ENCODE results near the gene CD200.

DNA sequence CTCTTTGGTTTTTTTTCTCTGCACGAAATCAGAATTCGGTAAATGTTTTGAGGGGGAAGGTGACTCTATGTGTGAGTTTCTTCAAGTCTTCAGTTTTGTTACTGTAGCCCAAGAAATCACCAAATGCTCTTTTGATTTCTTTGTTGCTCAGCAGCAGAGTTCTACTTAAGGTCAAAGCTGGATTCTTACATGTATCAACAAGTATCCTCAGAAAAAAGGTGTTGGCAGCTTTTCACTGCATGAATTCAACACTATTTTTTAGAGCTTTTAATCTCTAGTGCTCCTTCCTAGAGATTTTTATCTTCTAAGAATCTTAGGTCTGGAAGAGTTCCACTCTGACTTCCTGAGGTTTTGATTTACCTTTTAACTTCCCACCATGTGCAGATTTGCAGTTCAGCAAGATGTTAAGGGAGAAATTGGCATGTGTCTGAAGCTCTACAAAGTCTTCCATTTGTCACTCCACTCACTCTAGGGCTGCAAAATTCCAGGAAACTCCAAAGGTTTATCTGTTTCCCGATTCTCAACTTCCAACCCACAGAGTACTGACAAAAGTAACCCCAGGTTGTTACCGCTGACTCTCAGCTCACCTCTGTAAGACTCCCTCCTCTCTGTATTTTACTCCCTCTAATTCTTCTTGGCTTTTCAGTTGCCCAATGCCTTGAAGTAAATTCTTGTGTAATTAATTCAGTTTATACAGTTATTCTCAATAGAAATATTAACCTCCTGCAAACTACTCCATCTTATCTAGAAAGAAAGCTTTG lies 13.3 kb upstream of the CD200 start:
- TF ChIP-seq, protein P1, sequence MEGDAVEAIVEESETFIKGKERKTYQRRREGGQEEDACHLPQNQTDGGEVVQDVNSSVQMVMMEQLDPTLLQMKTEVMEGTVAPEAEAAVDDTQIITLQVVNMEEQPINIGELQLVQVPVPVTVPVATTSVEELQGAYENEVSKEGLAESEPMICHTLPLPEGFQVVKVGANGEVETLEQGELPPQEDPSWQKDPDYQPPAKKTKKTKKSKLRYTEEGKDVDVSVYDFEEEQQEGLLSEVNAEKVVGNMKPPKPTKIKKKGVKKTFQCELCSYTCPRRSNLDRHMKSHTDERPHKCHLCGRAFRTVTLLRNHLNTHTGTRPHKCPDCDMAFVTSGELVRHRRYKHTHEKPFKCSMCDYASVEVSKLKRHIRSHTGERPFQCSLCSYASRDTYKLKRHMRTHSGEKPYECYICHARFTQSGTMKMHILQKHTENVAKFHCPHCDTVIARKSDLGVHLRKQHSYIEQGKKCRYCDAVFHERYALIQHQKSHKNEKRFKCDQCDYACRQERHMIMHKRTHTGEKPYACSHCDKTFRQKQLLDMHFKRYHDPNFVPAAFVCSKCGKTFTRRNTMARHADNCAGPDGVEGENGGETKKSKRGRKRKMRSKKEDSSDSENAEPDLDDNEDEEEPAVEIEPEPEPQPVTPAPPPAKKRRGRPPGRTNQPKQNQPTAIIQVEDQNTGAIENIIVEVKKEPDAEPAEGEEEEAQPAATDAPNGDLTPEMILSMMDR (conservative IDR thresholded peaks at IDR 0.05; ENCODE audit: low read depth, low read length), result no peak
- TF ChIP-seq EZH2phosphoT487 (IDR thresholded peaks at IDR 0.05; ENCODE audit: borderline replicate concordance, low read length), result no peak

All from PC-3 (cell line).